OCI-LY3 (cell line): ENCODE data around the gene MKX.

Source experiments
- H2AFZ ChIP-seq: fragments of 200-600, 300-600 bp; shearing (Covaris generic); 2 replicates; pipeline ENCODE4 v1.6.0; 2014; ENCODE audit warnings: antibody characterized with exemption, low read depth, low read length
- H3K27ac ChIP-seq: fragments of 200-600, 300-600 bp; sonication (generic); 2 replicates; pipeline ENCODE4 v1.5.1; 2014; ENCODE audit warnings: mild to moderate bottlenecking, low read length, moderate library complexity, mixed read lengths
- H3K27me3 ChIP-seq: fragments of 200-600, 300-600 bp; sonication (generic); 2 replicates; pipeline ENCODE4 v1.6.1; 2014; ENCODE audit warnings: low read depth, low read length, mixed read lengths
- H3K36me3 ChIP-seq: fragments of 200-600, 300-600 bp; sonication (generic); replicated peaks from 2 replicates; pipeline ENCODE3; 2014; ENCODE audit warnings: low read depth, low read length, mixed read lengths
- H3K4me1 ChIP-seq: fragments of 300-600, 200-600 bp; sonication (generic); 2 replicates; pipeline ENCODE4 v1.6.1; 2014; ENCODE audit warnings: low read length, mixed read lengths
- H3K4me2 ChIP-seq: fragments of 200-600, 300-600 bp; sonication (generic); 2 replicates; pipeline ENCODE4 v1.6.1; 2014; ENCODE audit warnings: low read length, mixed read lengths
- H3K4me3 ChIP-seq: fragments of 300-600, 200-600 bp; sonication (generic); 2 replicates; pipeline ENCODE4 v1.5.1; 2014; ENCODE audit warnings: antibody characterized with exemption, mild to moderate bottlenecking, low read length, moderate library complexity
- H3K79me2 ChIP-seq: fragments of 300-600, 200-600 bp; shearing (Covaris generic); 2 replicates; pipeline ENCODE4 v1.6.1; 2014; ENCODE audit warnings: mild to moderate bottlenecking, low read length, mixed read lengths
- H3K9ac ChIP-seq: fragments of 300-600, 200-600 bp; shearing (Covaris generic); 2 replicates; pipeline ENCODE4 v1.6.0; 2014; ENCODE audit warnings: mild to moderate bottlenecking, low read length, moderate library complexity
- H3K9me3 ChIP-seq: fragments of 200-600, 300-600 bp; shearing (Covaris generic); 2 replicates; pipeline ENCODE4 v1.6.1; 2014; ENCODE audit warnings: low read length, mixed read lengths; ENCODE audit not compliant: insufficient read depth
- H4K20me1 ChIP-seq: fragments of 200-600, 300-600 bp; sonication (generic); 2 replicates; pipeline ENCODE4 v1.6.1; 2016; ENCODE audit warnings: low read length, mixed read lengths; ENCODE audit not compliant: insufficient read depth
- CTCF ChIP-seq: fragments of 200-600, 300-600 bp; sonication (generic); IDR thresholded peaks from 2 replicates; pipeline ENCODE4 v1.5.1; 2014; ENCODE audit warnings: antibody characterized with exemption, low read length, low read depth
- EZH2phosphoT487 ChIP-seq: fragments of 200-600 bp; shearing (Covaris generic); IDR thresholded peaks from 2 replicates; pipeline ENCODE4 v1.6.1; 2018; ENCODE audit warnings: antibody characterized with exemption, mixed run types, low read depth

The MKX gene

GRCh38 chr10:27699776-27700175 lies 45.8 kb downstream of the MKX start:
- H3K4me2 ChIP-seq, result no peak overlapping the region
- no peaks in the 10 kb centered on the region for H3K27me3 ChIP-seq
- H3K27ac ChIP-seq, result no peak overlapping the region
- no peak overlapping the region for H3K4me3 ChIP-seq
- no peaks in the 10 kb centered on the region for H3K79me2 ChIP-seq
- no peak overlapping the region for H2AFZ ChIP-seq
- no peaks in the 10 kb centered on the region for H3K4me1 ChIP-seq
- H3K9me3 ChIP-seq, result no peaks in the 10 kb centered on the region
- H3K9ac ChIP-seq, result no peak overlapping the region
- no peaks in the 10 kb centered on the region for H3K36me3 ChIP-seq
- H4K20me1 ChIP-seq, result no peaks in the 10 kb centered on the region
- no peak for TF ChIP-seq CTCF
- no peak for TF ChIP-seq EZH2phosphoT487

DNA sequence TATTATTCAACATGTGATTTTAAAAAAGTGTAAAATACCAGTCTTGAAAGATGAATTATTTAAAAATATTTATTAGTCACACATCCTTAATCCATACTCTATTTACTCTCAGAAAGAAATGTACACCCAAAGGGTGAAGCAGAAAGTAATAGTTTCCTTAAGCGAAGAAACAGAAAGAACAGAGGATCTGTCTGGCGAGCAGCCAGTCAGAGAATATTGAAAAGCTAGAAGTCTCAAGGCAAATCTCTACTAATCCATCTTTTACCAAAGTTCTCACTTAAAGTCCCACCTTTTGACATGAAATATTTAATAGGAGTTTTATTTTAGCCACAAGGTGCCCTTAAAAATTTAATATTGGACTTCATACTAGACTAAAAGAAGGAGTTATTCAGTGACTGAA lies 46.7 kb downstream of the MKX start:
- Histone ChIP-seq H3K9me3 (no peaks in the 10 kb centered on the region), H4K20me1 (no peaks in the 10 kb centered on the region), H3K36me3 (no peaks in the 10 kb centered on the region), H3K27ac (no peak overlapping the region), H3K79me2 (no peaks in the 10 kb centered on the region), H3K9ac (no peak overlapping the region), H2AFZ (no peak overlapping the region), H3K4me1 (no peaks in the 10 kb centered on the region), H3K4me3 (no peak overlapping the region), H3K4me2 (no peak overlapping the region), H3K27me3 (no peaks in the 10 kb centered on the region)
- TF ChIP-seq CTCF, result no peak
- TF ChIP-seq EZH2phosphoT487, result no peak

- no peaks in the 10 kb centered on the region for H4K20me1 ChIP-seq
- no peaks in the 10 kb centered on the region for H3K4me1 ChIP-seq
- no peaks in the 10 kb centered on the region for H3K79me2 ChIP-seq
- no peak overlapping the region for H2AFZ ChIP-seq
- H3K4me3 ChIP-seq, result no peak overlapping the region
- no peak overlapping the region for H3K27ac ChIP-seq
- no peak overlapping the region for H3K4me2 ChIP-seq
- no peak overlapping the region for H3K9ac ChIP-seq
- H3K27me3 ChIP-seq, result no peaks in the 10 kb centered on the region
- TF ChIP-seq CTCF (no peak), EZH2phosphoT487 (no peak)
- no peaks in the 10 kb centered on the region for H3K9me3 ChIP-seq
- H3K36me3 ChIP-seq, result no peaks in the 10 kb centered on the region
These were observed 49.2 kb downstream of the MKX start for GRCh38 chr10:27696466-27696865.

DNA sequence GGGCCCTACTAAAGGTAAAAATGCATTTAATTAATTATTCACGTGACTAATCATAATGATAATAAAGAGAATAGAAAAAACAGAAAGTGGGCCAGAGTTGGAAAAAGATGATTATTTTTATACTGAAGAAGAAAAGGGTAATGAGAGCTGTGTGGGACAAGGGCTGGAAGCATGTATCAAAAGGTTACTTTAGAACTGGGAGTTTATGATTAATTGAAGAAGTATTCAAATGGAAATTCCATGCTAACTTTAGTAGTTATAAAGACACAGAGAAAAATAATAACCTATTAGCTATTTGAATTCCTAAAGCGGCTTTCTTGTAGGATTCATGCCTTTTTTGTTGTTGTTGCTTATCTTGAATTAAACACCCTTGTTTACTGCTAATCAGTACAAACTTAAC lies 49.9 kb downstream of the MKX start:
- H3K4me1 ChIP-seq, result no peaks in the 10 kb centered on the region
- H4K20me1 ChIP-seq, result no peaks in the 10 kb centered on the region
- no peaks in the 10 kb centered on the region for H3K36me3 ChIP-seq
- H3K4me2 ChIP-seq, result no peak overlapping the region
- no peak overlapping the region for H2AFZ ChIP-seq
- no peak overlapping the region for H3K27ac ChIP-seq
- H3K27me3 ChIP-seq, result no peaks in the 10 kb centered on the region
- H3K9ac ChIP-seq, result no peak overlapping the region
- TF ChIP-seq CTCF, result no peak
- TF ChIP-seq EZH2phosphoT487, result no peak
- no peaks in the 10 kb centered on the region for H3K9me3 ChIP-seq
- no peaks in the 10 kb centered on the region for H3K79me2 ChIP-seq
- no peak overlapping the region for H3K4me3 ChIP-seq
